ENCODE results near the gene HAUS8.

- TF ChIP-seq CTCF (IDR thresholded peaks at IDR 0.05; ENCODE audit: low read length) = no peak
- TF ChIP-seq EZH2 (optimal IDR thresholded peaks at IDR 0.05; ENCODE audit: low read depth, low read length) = no peak
Observed at GRCh38 chr19:17001603-17002183, 73.6 kb downstream of the HAUS8 start.

Data from MM.1S (cell line).